Uterus (tissue), 2 donors: ENCODE results near the gene PCLO.

Experiments used
- POLR2A ChIP-seq, 2 donors: fragments of 450-650 bp; IDR thresholded peaks; one replicate each; pipeline ENCODE4 v1.6.1; 2016; ENCODE audit warnings: antibody characterized with exemption in 2 of 2, mild to moderate bottlenecking in 1 of 2, moderate library complexity in 1 of 2
- TF ChIP-seq, protein P1 (sequence below), 4 experiments: fragments of 200-600 bp in 2 of 4; fragments of 450-650 bp in 2 of 4; sonication (generic) in 2 of 4; IDR thresholded peaks; one replicate each; pipeline ENCODE4 v1.5.1; 2016 to 2019; ENCODE audit warnings: antibody characterized with exemption in 4 of 4, mild to moderate bottlenecking in 2 of 4, moderate library complexity in 1 of 4

DNA sequence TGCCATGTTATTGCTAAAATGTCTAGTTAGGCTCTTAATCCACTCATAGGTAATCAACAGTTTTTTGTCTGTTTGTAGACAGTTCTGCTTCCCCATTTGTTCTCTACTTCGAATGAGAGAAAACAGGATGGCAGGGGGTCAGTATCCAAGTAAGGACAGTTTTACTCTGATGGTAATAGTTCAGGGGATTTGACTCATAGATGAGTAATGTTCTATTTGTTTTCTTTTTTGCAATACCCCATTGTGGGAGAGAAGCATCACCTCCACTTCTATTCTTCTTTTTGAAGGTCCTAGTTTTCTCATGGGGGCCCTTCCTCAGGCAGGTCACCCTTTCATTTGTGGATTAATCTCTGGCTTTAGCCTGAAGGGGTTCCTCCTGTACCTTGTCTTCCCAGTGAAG lies 13.9 kb downstream of the PCLO start:
- TF ChIP-seq, protein P1, sequence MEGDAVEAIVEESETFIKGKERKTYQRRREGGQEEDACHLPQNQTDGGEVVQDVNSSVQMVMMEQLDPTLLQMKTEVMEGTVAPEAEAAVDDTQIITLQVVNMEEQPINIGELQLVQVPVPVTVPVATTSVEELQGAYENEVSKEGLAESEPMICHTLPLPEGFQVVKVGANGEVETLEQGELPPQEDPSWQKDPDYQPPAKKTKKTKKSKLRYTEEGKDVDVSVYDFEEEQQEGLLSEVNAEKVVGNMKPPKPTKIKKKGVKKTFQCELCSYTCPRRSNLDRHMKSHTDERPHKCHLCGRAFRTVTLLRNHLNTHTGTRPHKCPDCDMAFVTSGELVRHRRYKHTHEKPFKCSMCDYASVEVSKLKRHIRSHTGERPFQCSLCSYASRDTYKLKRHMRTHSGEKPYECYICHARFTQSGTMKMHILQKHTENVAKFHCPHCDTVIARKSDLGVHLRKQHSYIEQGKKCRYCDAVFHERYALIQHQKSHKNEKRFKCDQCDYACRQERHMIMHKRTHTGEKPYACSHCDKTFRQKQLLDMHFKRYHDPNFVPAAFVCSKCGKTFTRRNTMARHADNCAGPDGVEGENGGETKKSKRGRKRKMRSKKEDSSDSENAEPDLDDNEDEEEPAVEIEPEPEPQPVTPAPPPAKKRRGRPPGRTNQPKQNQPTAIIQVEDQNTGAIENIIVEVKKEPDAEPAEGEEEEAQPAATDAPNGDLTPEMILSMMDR (IDR thresholded peaks at IDR 0.05), result no peak
- no peak for TF ChIP-seq POLR2A (IDR thresholded peaks at IDR 0.05)
